Omental fat pad (tissue), 4 donors: ENCODE results near the gene PPP4R3A. TPM values are rescaled to one million over a fixed set of nuclear protein-coding genes. Genes with fewer than 3 reads are reported as not detected.

Source experiments
- ATAC-seq: fragments of 150-250 bp; one replicate; pipeline ENCODE4 v1.9.1; 2016; ENCODE audit warnings: mild to moderate bottlenecking, moderate library complexity; ENCODE audit not compliant: low FRiP score
- DNase-seq: peaks from one replicate; pipeline ENCODE4 v3.0.0-alpha.2; 2019; ENCODE audit warnings: low spot score
- total RNA-seq, 4 donors: library from RNA; depleted of rRNA; stranded (reverse); fragments of >200 nt; gene quantifications; one replicate each; pipeline ENCODE4 v1.1.0, GENCODE V29; 2016
- TF ChIP-seq, protein P1 (sequence below), 3 donors: fragments of 450-650 bp; IDR thresholded peaks; one replicate each; pipeline ENCODE4 v1.5.1; 2016 to 2017; ENCODE audit warnings: antibody characterized with exemption in 3 of 3, mild to moderate bottlenecking in 3 of 3, moderate library complexity in 2 of 3

The PPP4R3A gene
- total RNA-seq, 4 donors from 2014 or later, result 55.2 to 87.1 (median 79.5) TPM

- ATAC-seq (peak; percentile 70), DNase-seq (peak; percentile 73)
- TF ChIP-seq, protein P1, sequence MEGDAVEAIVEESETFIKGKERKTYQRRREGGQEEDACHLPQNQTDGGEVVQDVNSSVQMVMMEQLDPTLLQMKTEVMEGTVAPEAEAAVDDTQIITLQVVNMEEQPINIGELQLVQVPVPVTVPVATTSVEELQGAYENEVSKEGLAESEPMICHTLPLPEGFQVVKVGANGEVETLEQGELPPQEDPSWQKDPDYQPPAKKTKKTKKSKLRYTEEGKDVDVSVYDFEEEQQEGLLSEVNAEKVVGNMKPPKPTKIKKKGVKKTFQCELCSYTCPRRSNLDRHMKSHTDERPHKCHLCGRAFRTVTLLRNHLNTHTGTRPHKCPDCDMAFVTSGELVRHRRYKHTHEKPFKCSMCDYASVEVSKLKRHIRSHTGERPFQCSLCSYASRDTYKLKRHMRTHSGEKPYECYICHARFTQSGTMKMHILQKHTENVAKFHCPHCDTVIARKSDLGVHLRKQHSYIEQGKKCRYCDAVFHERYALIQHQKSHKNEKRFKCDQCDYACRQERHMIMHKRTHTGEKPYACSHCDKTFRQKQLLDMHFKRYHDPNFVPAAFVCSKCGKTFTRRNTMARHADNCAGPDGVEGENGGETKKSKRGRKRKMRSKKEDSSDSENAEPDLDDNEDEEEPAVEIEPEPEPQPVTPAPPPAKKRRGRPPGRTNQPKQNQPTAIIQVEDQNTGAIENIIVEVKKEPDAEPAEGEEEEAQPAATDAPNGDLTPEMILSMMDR (IDR thresholded peaks at IDR 0.05), result peak in 2 of 3 donors; percentile 82 to 93
Measured at GRCh38 chr14:91418387-91419043, 91.6 kb downstream of the PPP4R3A start.

GRCh38 chr14:91417983-91418386, 92.1 kb downstream of the PPP4R3A start:
- no peak for DNase-seq
- TF ChIP-seq, protein P1 (IDR thresholded peaks at IDR 0.05), result no peak
- peak; percentile 57 for ATAC-seq

DNA sequence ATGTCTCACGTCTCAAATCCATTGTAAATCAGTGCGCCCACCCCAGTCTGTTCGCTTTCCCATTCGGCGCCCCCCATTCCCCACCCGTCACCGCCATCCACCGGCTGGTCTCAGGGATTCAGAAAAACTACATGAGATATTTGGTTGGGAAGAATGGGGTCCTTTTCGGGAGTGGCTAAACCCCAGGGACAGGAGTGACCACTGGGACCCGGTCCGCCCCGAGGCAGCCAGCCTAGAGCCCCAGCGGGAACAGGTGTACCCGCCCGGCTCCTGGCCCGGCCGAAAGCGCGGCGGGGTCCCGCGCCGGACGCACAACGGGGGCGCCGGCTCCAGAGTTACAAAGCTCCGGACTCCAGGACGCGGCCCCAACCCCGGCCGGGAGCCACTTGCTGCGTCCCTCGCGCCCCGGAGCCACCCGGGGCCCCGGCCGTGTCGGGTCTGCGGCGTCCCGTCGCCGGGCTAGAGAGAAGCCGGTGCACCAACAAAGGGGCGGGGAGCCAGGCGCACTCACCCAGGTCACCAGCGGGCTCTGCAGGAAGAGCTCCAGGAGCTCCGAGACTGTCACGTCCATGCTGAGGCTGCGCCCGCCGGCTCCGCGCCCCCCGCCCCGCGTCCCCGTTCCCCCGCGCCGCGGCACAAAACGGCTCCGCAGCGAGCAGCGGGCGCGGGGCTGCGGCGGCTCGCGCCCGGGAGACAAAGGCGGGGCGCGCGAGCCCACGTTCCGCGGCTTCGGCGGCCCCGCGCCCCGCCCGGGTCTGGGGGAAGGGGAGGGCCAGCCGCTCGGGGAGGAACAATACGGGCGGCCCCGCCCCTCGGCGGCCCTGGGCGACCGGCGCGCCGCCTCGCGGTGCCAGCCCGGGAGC, 92.8 kb downstream of the PPP4R3A start, which contains the start of gene CCDC88C:
CCDC88C (minus strand) TSS at position 701 of the 863 bp plus-strand sequence; CDS start at position 571, 130 bp downstream.
- peak; percentile 77 for ATAC-seq
- TF ChIP-seq, protein P1 (IDR thresholded peaks at IDR 0.05), result no peak
- DNase-seq, result no peak

GRCh38 chr14:91416744-91417119, 93.4 kb downstream of the PPP4R3A start:
- no peak for DNase-seq

GRCh38 chr14:91415794-91416743, 94.0 kb downstream of the PPP4R3A start:
- no peak for ATAC-seq
- TF ChIP-seq, protein P1 (IDR thresholded peaks at IDR 0.05), result no peak
- DNase-seq, result no peak

More at GRCh38 chr14:91416744-91417119, 93.4 kb downstream of the PPP4R3A start:
- TF ChIP-seq, protein P1 (IDR thresholded peaks at IDR 0.05), result no peak
- no peak for ATAC-seq

- no peak for ATAC-seq
- no peak for DNase-seq
- TF ChIP-seq, protein P1 (IDR thresholded peaks at IDR 0.05), result no peak
Measured at GRCh38 chr14:91414475-91414833, 95.7 kb downstream of the PPP4R3A start.
